HepG2 (cell line): ENCODE data around the gene DYNC1LI2. TPM values are rescaled to one million over a fixed set of nuclear protein-coding genes. Genes with fewer than 3 reads are reported as not detected.
A peak's percentile ranks its signal among the peaks of the same experiment; 100 is the strongest.

Experiments used
- AHR ChIP-seq: IDR thresholded peaks from 2 replicates; pipeline ENCODE4 v1.6.1; 2018; ENCODE audit warnings: missing genetic modification reagents, missing compliant biosample characterization
- DNMT1 ChIP-seq: sonication (generic); formaldehyde crosslinking; IDR thresholded peaks from 2 replicates; pipeline ENCODE4 v1.5.1; 2020; ENCODE audit warnings: mild to moderate bottlenecking, missing genetic modification reagents
- ETV5 ChIP-seq: IDR thresholded peaks from 2 replicates; pipeline ENCODE4 v1.6.1; 2018; ENCODE audit warnings: missing biosample characterization, missing genetic modification reagents, inconsistent platforms, borderline replicate concordance
- HMGXB4 ChIP-seq, 2 experiments: sonication (generic) in 1 of 2; formaldehyde crosslinking in 1 of 2; IDR thresholded peaks; 2 replicates each; pipeline versions ENCODE4 v1.4.0 to v1.6.1; 2018 to 2020; ENCODE audit warnings: missing genetic modification reagents in 2 of 2, borderline replicate concordance in 1 of 2, low read depth in 1 of 2, mild to moderate bottlenecking in 1 of 2, missing biosample characterization in 1 of 2
- KLF9 ChIP-seq: IDR thresholded peaks from 2 replicates; pipeline ENCODE4 v1.6.1; 2016; ENCODE audit warnings: low read depth
- POLR2A ChIP-seq, 2 experiments: IDR thresholded peaks; 2 replicates each; pipeline ENCODE4 v1.6.1; 2011; ENCODE audit warnings: low read depth in 2 of 2, low read length in 2 of 2, mild to moderate bottlenecking in 1 of 2, moderate library complexity in 1 of 2; ENCODE audit not compliant: insufficient read depth in 1 of 2
- POLR2AphosphoS5 ChIP-seq: IDR thresholded peaks from 2 replicates; pipeline ENCODE4 v1.6.1; 2012; ENCODE audit warnings: low read depth, low read length
- RCOR2 ChIP-seq: IDR thresholded peaks from 2 replicates; pipeline ENCODE4 v1.6.1; 2016; ENCODE audit warnings: missing biosample characterization, missing genetic modification reagents
- ZC3H4 ChIP-seq: sonication (generic); formaldehyde crosslinking; IDR thresholded peaks from 2 replicates; pipeline ENCODE4 v1.4.0; 2020; ENCODE audit warnings: missing genetic modification reagents, borderline replicate concordance
- ZNF225 ChIP-seq: sonication (generic); formaldehyde crosslinking; IDR thresholded peaks from 2 replicates; pipeline ENCODE4 v1.4.0; 2020; ENCODE audit warnings: mild to moderate bottlenecking, missing genetic modification reagents
- ZNF343 ChIP-seq: sonication (generic); formaldehyde crosslinking; IDR thresholded peaks from 2 replicates; pipeline ENCODE4 v1.4.0; 2020; ENCODE audit warnings: mild to moderate bottlenecking, missing genetic modification reagents
- ZNF83 ChIP-seq: sonication (generic); formaldehyde crosslinking; IDR thresholded peaks from 2 replicates; pipeline ENCODE4 v1.4.0; 2020; ENCODE audit warnings: missing genetic modification reagents, mild to moderate bottlenecking, borderline replicate concordance
- ZNF883 ChIP-seq: sonication (generic); formaldehyde crosslinking; IDR thresholded peaks from 2 replicates; pipeline ENCODE4 v1.5.1; 2020; ENCODE audit warnings: mild to moderate bottlenecking, missing genetic modification reagents; ENCODE audit errors: not compliant biosample characterization
- polyA plus RNA-seq, 8 experiments: library from polyadenylated mRNA; depleted of rRNA in 3 of 8; stranded (reverse) in 7 of 8; unstranded in 1 of 8; fragments of >200 nt; fragmentation: Illumina TruSeq in 4 of 8; extraction: Trizol in 4 of 8; gene quantifications; 2 replicates each; pipeline versions ENCODE4 v1.2.1 to v1.2.3, GENCODE V29; 2011 to 2016; ENCODE audit warnings: low read depth in 4 of 8, missing spikeins in 1 of 8, mixed read lengths in 1 of 8; ENCODE audit not compliant: insufficient read depth in 1 of 8
- total RNA-seq, 5 experiments: library from RNA; depleted of rRNA; stranded (reverse); fragments of >200 nt; fragmentation: Illumina TruSeq; extraction: Trizol; gene quantifications; 2 replicates each; pipeline ENCODE4 v1.2.3, GENCODE V29; 2016; ENCODE audit warnings: low read depth in 1 of 5
- TF ChIP-seq, protein P1 (sequence below): sonication (generic); formaldehyde crosslinking; IDR thresholded peaks from 2 replicates; pipeline ENCODE4 v1.4.0; 2020; ENCODE audit warnings: missing genetic modification reagents
- TF ChIP-seq, protein P2 (sequence below): sonication (generic); formaldehyde crosslinking; IDR thresholded peaks from 2 replicates; pipeline ENCODE4 v1.5.0; 2020; ENCODE audit warnings: mild to moderate bottlenecking, missing genetic modification reagents
- TF ChIP-seq, protein P3 (sequence below): sonication (generic); formaldehyde crosslinking; IDR thresholded peaks from 2 replicates; pipeline ENCODE4 v1.4.0; 2020; ENCODE audit warnings: missing genetic modification reagents
- TF ChIP-seq, protein P4 (sequence below), 2 experiments: sonication (generic) in 1 of 2; formaldehyde crosslinking in 1 of 2; IDR thresholded peaks; 2 replicates each; pipeline versions ENCODE4 v1.4.0 to v1.6.1; 2016 to 2020; ENCODE audit warnings: borderline replicate concordance in 1 of 2, low read depth in 1 of 2, mild to moderate bottlenecking in 1 of 2, missing genetic modification reagents in 1 of 2

DYNC1LI2 gene
- total and polyA plus RNA-seq, 2 of the 13 experiments (the other 11 are each of a cell fraction or from before 2014, with no cell fraction given), result 65.5 to 135 TPM

GRCh38 chr16:66751053-66751302, 431 bp downstream of the DYNC1LI2 start (continued):
- TF ChIP-seq, protein P1, sequence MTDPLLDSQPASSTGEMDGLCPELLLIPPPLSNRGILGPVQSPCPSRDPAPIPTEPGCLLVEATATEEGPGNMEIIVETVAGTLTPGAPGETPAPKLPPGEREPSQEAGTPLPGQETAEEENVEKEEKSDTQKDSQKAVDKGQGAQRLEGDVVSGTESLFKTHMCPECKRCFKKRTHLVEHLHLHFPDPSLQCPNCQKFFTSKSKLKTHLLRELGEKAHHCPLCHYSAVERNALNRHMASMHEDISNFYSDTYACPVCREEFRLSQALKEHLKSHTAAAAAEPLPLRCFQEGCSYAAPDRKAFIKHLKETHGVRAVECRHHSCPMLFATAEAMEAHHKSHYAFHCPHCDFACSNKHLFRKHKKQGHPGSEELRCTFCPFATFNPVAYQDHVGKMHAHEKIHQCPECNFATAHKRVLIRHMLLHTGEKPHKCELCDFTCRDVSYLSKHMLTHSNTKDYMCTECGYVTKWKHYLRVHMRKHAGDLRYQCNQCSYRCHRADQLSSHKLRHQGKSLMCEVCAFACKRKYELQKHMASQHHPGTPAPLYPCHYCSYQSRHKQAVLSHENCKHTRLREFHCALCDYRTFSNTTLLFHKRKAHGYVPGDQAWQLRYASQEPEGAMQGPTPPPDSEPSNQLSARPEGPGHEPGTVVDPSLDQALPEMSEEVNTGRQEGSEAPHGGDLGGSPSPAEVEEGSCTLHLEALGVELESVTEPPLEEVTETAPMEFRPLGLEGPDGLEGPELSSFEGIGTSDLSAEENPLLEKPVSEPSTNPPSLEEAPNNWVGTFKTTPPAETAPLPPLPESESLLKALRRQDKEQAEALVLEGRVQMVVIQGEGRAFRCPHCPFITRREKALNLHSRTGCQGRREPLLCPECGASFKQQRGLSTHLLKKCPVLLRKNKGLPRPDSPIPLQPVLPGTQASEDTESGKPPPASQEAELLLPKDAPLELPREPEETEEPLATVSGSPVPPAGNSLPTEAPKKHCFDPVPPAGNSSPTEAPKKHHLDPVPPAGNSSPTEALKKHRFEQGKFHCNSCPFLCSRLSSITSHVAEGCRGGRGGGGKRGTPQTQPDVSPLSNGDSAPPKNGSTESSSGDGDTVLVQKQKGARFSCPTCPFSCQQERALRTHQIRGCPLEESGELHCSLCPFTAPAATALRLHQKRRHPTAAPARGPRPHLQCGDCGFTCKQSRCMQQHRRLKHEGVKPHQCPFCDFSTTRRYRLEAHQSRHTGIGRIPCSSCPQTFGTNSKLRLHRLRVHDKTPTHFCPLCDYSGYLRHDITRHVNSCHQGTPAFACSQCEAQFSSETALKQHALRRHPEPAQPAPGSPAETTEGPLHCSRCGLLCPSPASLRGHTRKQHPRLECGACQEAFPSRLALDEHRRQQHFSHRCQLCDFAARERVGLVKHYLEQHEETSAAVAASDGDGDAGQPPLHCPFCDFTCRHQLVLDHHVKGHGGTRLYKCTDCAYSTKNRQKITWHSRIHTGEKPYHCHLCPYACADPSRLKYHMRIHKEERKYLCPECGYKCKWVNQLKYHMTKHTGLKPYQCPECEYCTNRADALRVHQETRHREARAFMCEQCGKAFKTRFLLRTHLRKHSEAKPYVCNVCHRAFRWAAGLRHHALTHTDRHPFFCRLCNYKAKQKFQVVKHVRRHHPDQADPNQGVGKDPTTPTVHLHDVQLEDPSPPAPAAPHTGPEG (CRISPR knock-in tag), result 0 out of 2 replicates have a peak, but pooled peaks have one; percentile 62
- TF ChIP-seq, protein P2, sequence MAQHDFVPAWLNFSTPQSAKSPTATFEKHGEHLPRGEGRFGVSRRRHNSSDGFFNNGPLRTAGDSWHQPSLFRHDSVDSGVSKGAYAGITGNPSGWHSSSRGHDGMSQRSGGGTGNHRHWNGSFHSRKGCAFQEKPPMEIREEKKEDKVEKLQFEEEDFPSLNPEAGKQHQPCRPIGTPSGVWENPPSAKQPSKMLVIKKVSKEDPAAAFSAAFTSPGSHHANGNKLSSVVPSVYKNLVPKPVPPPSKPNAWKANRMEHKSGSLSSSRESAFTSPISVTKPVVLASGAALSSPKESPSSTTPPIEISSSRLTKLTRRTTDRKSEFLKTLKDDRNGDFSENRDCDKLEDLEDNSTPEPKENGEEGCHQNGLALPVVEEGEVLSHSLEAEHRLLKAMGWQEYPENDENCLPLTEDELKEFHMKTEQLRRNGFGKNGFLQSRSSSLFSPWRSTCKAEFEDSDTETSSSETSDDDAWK (CRISPR knock-in tag), result no peak
- TF ChIP-seq ZC3H4, result no peak
- no peak for TF ChIP-seq RCOR2 (CRISPR knock-in tag)
- no peak for TF ChIP-seq KLF9 (CRISPR knock-in tag)
- TF ChIP-seq, protein P3, sequence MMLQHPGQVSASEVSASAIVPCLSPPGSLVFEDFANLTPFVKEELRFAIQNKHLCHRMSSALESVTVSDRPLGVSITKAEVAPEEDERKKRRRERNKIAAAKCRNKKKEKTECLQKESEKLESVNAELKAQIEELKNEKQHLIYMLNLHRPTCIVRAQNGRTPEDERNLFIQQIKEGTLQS, result 0 out of 2 replicates have a peak, but pooled peaks have one; percentile 37
- TF ChIP-seq DNMT1 (CRISPR knock-in tag), result peak; percentile 66; the same call in 1 of the 2 replicates
- TF ChIP-seq AHR (CRISPR knock-in tag), result 0 out of 2 replicates have a peak, but pooled peaks have one; percentile 72
- no peak; a peak in 1 of 4 replicates for TF ChIP-seq HMGXB4 (CRISPR knock-in tag; IDR thresholded peaks at IDR 0.05; ENCODE audit: borderline replicate concordance in 1 of 2, low read depth in 1 of 2)
- TF ChIP-seq ZNF83 (CRISPR knock-in tag), result no peak
- TF ChIP-seq POLR2AphosphoS5, result no peak
- peak in 1 of 2 experiments; percentile 16; a peak in 1 of 4 replicates for TF ChIP-seq POLR2A (IDR thresholded peaks at IDR 0.05; ENCODE audit: insufficient read depth in 1 of 2, low read depth in 2 of 2, low read length in 2 of 2)
- TF ChIP-seq ZNF225 (CRISPR knock-in tag), result no peak
- peak; percentile 65 for TF ChIP-seq ZNF883
- TF ChIP-seq, protein P4, sequence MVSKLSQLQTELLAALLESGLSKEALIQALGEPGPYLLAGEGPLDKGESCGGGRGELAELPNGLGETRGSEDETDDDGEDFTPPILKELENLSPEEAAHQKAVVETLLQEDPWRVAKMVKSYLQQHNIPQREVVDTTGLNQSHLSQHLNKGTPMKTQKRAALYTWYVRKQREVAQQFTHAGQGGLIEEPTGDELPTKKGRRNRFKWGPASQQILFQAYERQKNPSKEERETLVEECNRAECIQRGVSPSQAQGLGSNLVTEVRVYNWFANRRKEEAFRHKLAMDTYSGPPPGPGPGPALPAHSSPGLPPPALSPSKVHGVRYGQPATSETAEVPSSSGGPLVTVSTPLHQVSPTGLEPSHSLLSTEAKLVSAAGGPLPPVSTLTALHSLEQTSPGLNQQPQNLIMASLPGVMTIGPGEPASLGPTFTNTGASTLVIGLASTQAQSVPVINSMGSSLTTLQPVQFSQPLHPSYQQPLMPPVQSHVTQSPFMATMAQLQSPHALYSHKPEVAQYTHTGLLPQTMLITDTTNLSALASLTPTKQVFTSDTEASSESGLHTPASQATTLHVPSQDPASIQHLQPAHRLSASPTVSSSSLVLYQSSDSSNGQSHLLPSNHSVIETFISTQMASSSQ (IDR thresholded peaks at IDR 0.05; ENCODE audit: low read depth), result no peak
- TF ChIP-seq, protein P4 (CRISPR knock-in tag; IDR thresholded peaks at IDR 0.05; ENCODE audit: borderline replicate concordance), result no peak
- TF ChIP-seq ZNF343 (CRISPR knock-in tag), result no peak
- TF ChIP-seq ETV5, result 0 out of 2 replicates have a peak, but pooled peaks have one; percentile 11
